ENCODE results near the gene PRKN. TPM values are rescaled to one million over a fixed set of nuclear protein-coding genes. Genes with fewer than 3 reads are reported as not detected.
"Not testable (repeated sequence)": the region's sequence is repeated elsewhere in the genome, so short reads cannot be mapped to it uniquely, and the experiment has no call there.

PRKN gene
- total RNA-seq, 2 experiments from 2014 or later = 0.82 to 1.00 TPM

DNA sequence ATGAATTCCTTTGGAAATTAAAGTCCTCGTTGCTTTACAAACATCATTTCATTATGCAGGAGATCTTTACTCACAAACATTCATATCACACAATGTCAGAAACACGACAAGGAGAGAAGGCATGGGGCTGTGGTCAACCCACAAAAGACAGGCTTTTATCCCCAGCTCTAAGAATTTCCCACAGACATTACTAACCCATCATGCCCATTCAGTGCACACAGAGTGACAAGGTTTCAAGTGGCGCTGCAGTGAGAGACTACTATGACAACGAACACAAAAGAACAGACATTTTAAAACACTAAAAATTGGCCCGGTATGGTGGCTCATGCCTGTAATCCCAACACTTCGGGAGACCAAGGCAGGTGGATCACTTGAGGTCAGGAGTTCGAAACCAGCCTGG lies 873.9 kb downstream of the PRKN start:
- ChIA-PET CTCF (no interaction called here), POLR2A (no interaction called here)
- no peak for DNase-seq
- Mint-ChIP-seq H3K27me3 (no peaks in the 10 kb centered on the region), H3K36me3 (no peaks in the 10 kb centered on the region), H3K4me3 (no peak overlapping the region), H3K4me1 (ENCODE audit: low read depth) (no peaks in the 10 kb centered on the region), H3K27ac (no peak overlapping the region), H3K9me3 (no peaks in the 10 kb centered on the region)
- intact Hi-C loops (cut with micrococcal nuclease) = no loop called here

DNA sequence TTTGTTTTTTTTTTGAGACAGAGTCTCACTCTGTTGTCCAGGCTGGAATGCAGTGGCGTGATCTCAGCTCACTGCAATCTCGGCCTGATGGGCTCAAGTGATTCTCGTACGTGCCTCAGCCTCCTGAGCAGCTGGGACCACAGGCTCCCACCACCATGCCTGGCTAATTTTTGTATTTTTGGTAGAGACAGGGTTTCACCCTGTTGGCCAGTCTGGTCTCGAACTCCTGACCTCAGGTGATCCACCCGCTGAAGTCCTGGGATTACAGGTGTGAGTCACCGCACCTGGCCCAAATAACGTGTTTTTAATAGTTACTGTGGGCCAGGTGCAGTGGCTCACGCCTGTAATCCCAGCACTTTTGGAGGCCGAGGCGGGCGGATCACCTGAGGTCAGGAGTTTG lies 876.1 kb downstream of the PRKN start:
- DNase-seq, POLR2A ChIA-PET: not testable (repeated sequence)

DNA sequence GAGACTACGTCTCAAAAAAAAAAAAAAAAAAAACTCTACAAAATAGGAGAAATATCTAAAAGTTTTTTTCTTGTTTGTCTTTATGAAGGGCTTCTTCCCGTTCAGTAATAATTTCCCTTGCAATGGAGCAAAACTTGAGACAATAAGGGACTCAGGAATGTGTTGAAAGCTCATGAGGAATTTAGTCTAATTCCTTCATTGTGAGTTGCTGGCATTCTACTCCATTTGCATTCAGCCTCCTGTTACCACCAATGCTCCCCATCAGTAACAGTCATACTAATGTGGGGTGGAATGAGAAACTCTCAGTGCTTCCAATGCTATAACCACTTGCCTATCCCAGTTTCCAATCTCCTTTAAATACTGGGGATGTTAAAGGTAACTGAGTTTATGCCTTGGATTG lies 877.0 kb downstream of the PRKN start:
- no peak for DNase-seq
- H3K9me3 Mint-ChIP-seq = no peaks in the 10 kb centered on the region
- H3K4me1 Mint-ChIP-seq (ENCODE audit: low read depth) = no peaks in the 10 kb centered on the region
- POLR2A ChIA-PET = no interaction called here
- CTCF ChIA-PET = no interaction called here
- no peak overlapping the region for H3K4me3 Mint-ChIP-seq
- H3K36me3 Mint-ChIP-seq = no peaks in the 10 kb centered on the region
- intact Hi-C loops (cut with micrococcal nuclease) = no loop called here
- H3K27me3 Mint-ChIP-seq = no peaks in the 10 kb centered on the region
- H3K27ac Mint-ChIP-seq = no peak overlapping the region

More for the DNA sequence above, 876.1 kb downstream of the PRKN start:
- H3K4me1 Mint-ChIP-seq (ENCODE audit: low read depth); H3K27ac Mint-ChIP-seq; CTCF ChIA-PET; H3K36me3 Mint-ChIP-seq; intact Hi-C loops (cut with micrococcal nuclease); H3K27me3 Mint-ChIP-seq; H3K4me3 Mint-ChIP-seq; H3K9me3 Mint-ChIP-seq: not testable (repeated sequence)

DNA sequence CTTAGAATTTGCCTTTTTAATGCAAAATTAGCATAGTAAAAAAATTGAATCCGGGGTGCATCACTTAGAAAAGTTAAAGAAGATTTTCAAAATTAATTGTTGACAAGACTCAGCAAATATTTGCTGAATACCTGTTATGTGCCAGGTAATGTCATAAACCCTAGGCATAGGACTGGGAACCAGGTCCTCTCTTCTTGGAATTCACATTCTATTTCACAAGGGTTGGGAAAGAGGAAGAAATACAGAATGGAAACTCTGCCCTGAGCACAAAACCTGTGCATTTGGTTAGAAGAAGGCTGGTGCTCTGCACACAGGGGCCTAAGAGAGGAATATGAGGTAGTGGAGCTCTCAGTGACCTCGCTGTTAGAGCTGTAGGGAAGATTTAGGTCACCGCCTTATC lies 879.9 kb downstream of the PRKN start:
- no peak overlapping the region for H3K4me3 Mint-ChIP-seq
- H3K4me1 Mint-ChIP-seq (ENCODE audit: low read depth) = no peaks in the 10 kb centered on the region
- CTCF ChIA-PET = no interaction called here
- POLR2A ChIA-PET = no interaction called here
- no peak overlapping the region for H3K27ac Mint-ChIP-seq
- no peaks in the 10 kb centered on the region for H3K9me3 Mint-ChIP-seq
- H3K36me3 Mint-ChIP-seq = no peaks in the 10 kb centered on the region
- intact Hi-C loops (cut with micrococcal nuclease) = no loop called here
- DNase-seq = no peak
- no peaks in the 10 kb centered on the region for H3K27me3 Mint-ChIP-seq

DNA sequence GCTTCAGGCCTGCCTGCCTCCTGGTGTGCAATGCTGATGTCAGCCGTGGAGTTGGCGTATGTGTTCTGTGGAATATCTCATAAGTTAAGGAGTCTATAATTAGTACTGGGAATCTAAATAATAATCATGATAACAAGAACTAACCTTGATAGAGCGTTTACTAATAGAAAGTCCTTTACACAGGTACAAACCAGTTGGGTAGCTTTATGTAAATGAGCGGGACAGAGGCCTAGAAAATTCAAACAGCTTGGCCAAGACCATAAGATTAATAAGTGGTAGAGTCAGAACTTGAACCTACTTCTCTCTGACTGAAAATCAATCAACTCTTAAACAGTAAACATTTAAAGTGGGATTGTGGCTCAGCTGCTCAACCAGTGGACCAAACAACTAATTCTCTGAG lies 882.8 kb downstream of the PRKN start:
- ChIA-PET POLR2A (no interaction called here), CTCF (no interaction called here)
- no peaks in the 10 kb centered on the region for H3K36me3 Mint-ChIP-seq
- H3K4me3 Mint-ChIP-seq = no peak overlapping the region
- H3K9me3 Mint-ChIP-seq = no peaks in the 10 kb centered on the region
- H3K27me3 Mint-ChIP-seq = no peaks in the 10 kb centered on the region
- H3K4me1 Mint-ChIP-seq (ENCODE audit: low read depth) = no peaks in the 10 kb centered on the region
- intact Hi-C loops (cut with micrococcal nuclease) = no loop called here
- no peak for DNase-seq
- no peak overlapping the region for H3K27ac Mint-ChIP-seq

DNA sequence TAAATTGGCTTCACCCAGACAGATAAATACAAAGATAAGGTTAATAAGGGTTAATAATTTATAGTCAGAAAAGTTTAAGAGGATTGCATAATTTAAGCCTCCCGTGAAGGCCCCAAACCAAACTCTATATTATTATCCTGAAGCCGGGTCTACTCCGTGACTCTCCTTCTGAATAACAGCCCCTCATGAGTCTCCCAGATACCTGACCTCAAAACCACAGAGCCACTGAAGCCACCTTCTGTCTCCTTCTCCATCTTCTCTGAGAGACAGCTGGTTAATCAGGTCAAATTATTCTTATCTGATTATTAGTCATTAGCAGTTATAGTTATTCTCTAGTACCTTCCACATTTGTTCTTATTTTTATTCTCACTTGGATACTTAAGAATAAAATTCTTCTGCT lies 884.5 kb downstream of the PRKN start:
- no peaks in the 10 kb centered on the region for H3K9me3 Mint-ChIP-seq
- H3K27ac Mint-ChIP-seq = no peak overlapping the region
- no peak for DNase-seq
- H3K36me3 Mint-ChIP-seq = no peaks in the 10 kb centered on the region
- intact Hi-C loops (cut with micrococcal nuclease) = no loop called here
- no peak overlapping the region for H3K4me3 Mint-ChIP-seq
- H3K4me1 Mint-ChIP-seq (ENCODE audit: low read depth) = no peaks in the 10 kb centered on the region
- H3K27me3 Mint-ChIP-seq = no peaks in the 10 kb centered on the region
- CTCF ChIA-PET = no interaction called here
- POLR2A ChIA-PET = no interaction called here

DNA sequence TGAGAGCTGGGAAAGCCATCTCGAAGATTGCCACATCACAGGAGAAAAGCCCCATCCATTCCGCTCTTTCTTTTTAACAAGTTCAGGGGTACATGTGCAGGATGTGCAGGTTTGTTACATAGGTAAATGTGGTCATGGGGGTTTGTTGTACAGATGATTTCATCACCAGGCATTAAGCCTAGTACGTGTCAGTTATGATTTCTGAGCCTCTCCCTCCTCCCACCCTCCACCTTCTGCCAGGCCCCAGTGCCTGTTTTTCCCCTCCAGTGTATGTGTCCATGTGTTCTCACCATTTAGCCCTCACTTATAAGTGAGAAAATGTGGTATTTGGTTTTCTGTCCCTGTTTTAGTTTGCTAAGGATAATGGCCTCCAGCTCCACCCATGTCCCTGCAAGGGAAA lies 887.2 kb downstream of the PRKN start:
- ChIA-PET CTCF (no interaction called here), POLR2A (no interaction called here)
- H3K36me3 Mint-ChIP-seq = no peaks in the 10 kb centered on the region
- H3K4me1 Mint-ChIP-seq (ENCODE audit: low read depth) = no peaks in the 10 kb centered on the region
- no peaks in the 10 kb centered on the region for H3K27me3 Mint-ChIP-seq
- DNase-seq = no peak
- intact Hi-C loops (cut with micrococcal nuclease) = no loop called here
- no peak overlapping the region for H3K27ac Mint-ChIP-seq
- H3K4me3 Mint-ChIP-seq = no peak overlapping the region
- no peaks in the 10 kb centered on the region for H3K9me3 Mint-ChIP-seq

DNA sequence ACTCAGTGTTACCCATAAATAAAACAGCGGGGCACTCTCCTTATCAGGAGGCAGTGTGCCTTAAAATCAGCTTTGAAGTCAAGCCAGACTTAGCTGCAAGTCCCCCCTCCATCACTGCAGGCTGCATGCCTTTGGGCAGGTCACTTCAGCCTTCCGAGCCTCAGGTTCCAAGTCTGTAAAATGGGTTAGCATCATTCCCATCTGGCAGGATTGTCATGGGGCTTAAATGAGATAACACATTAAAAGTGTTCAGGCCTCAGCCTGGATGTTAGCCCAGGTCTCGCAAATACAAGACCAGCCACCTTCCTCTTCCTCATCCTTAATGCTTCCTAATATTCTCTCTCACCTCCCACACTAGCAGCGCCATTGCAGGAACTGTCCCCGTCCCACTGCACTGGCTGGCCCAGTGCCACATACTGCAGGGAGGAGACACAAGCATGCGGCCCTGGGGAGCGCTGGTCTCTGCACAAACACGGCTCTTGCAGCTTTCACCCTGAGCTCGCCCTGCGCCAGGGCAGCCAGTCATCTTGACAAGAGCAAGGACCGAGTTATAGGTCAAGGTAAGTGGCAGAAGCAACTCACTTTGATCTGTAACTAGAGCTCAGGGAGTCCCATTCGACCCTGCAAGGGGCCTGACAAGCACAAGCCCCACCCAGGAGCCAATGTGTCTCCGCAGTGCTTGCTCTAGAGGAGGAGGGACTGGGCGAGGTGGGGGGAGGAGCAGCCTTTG lies 889.1 kb downstream of the PRKN start:
- intact Hi-C loops (cut with micrococcal nuclease) = no loop called here
- CTCF ChIA-PET = no interaction called here
- Mint-ChIP-seq H3K4me3 (no peak overlapping the region), H3K36me3 (no peaks in the 10 kb centered on the region), H3K9me3 (no peaks in the 10 kb centered on the region), H3K27ac (no peak overlapping the region), H3K27me3 (no peaks in the 10 kb centered on the region), H3K4me1 (ENCODE audit: low read depth) (no peaks in the 10 kb centered on the region)
- DNase-seq = no peak
- POLR2A ChIA-PET = no interaction called here

DNA sequence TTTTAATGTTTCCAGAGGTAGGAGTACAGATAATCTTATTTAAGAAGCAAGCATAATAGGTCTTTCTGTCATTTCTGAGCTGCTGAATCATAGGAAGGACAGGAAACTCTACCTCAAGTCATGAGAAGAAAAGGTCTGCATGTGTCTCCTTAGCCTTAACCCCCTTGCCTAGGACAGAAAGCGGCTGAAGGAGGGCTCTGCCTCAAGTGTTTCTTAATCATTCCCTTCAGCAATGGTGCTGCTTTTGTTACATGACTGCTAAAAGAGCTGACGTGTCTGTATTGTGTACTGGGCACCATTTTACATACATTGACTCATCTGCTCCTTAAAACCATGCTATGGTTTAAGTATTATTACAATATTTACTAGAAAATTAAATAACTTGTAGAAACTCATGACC lies 889.7 kb downstream of the PRKN start:
- Mint-ChIP-seq H3K36me3 (no peaks in the 10 kb centered on the region), H3K4me3 (no peak overlapping the region), H3K9me3 (no peaks in the 10 kb centered on the region), H3K4me1 (ENCODE audit: low read depth) (no peaks in the 10 kb centered on the region), H3K27ac (no peak overlapping the region), H3K27me3 (no peaks in the 10 kb centered on the region)
- intact Hi-C loops (cut with micrococcal nuclease) = no loop called here
- POLR2A ChIA-PET = no interaction called here
- no peak for DNase-seq
- CTCF ChIA-PET = no interaction called here

DNA sequence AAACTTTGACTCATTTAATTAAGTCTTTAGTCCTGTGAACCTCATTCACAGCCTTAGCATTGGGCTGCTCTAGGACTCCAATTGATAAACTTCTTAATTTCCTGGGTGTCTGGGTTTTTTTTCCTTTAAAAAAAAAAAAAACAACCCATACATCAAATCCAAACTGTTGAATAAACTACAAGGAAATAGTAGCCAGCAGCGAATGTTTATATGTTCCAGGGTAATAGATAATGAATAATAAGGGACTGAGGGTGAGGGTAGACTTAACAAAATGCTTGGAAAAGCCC lies 890.2 kb downstream of the PRKN start:
- no peaks in the 10 kb centered on the region for H3K9me3 Mint-ChIP-seq
- DNase-seq = no peak
- H3K27ac Mint-ChIP-seq = no peak overlapping the region
- no peaks in the 10 kb centered on the region for H3K27me3 Mint-ChIP-seq
- intact Hi-C loops (cut with micrococcal nuclease) = no loop called here
- H3K4me3 Mint-ChIP-seq = no peak overlapping the region
- POLR2A ChIA-PET = no interaction called here
- H3K36me3 Mint-ChIP-seq = no peaks in the 10 kb centered on the region
- no peaks in the 10 kb centered on the region for H3K4me1 Mint-ChIP-seq (ENCODE audit: low read depth)
- CTCF ChIA-PET = no interaction called here

DNA sequence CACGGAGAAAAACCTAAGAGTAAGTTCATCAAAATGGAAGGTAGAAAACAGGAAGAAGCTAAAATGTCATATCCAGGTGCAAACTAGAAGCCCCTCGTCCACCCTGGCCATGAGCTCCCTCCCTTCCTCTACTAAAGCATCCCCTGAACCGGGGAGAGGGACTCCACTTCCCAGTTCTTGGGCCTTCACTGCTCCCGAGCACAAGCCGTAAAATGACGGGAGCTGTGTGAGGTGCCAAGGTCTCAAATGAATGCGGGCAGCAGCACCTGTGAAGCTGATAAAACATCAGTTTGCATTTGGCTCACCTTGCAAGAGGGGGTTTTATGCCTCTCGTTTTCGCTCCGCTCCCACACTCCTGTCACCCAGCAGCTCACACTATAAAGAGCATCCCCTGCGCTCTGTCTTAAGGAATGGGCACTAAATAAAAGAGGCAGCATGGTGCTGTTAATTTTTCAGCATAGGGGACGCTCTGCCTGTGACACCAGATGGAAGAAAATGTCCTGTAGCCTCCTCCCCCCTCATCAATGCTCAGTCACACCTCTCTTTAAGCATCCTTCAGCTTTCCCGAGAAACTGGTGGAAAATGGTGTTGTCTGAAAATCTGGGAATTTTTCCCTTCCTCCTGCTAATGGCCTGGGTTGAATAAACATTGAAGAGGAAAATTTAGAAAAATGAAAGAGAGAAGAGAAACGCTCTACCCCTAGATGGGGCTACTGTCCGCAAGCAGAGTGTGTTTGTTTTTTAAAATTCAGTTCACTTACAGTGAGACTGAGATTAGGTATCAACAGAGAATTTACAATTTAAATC lies 890.7 kb downstream of the PRKN start:
- H3K4me3 Mint-ChIP-seq = no peak overlapping the region
- no peak for DNase-seq
- no peak overlapping the region for H3K27ac Mint-ChIP-seq
- no peaks in the 10 kb centered on the region for H3K9me3 Mint-ChIP-seq
- H3K27me3 Mint-ChIP-seq = no peaks in the 10 kb centered on the region
- POLR2A ChIA-PET = no interaction called here
- H3K36me3 Mint-ChIP-seq = no peaks in the 10 kb centered on the region
- CTCF ChIA-PET = no interaction called here
- intact Hi-C loops (cut with micrococcal nuclease) = no loop called here
- no peaks in the 10 kb centered on the region for H3K4me1 Mint-ChIP-seq (ENCODE audit: low read depth)

DNA sequence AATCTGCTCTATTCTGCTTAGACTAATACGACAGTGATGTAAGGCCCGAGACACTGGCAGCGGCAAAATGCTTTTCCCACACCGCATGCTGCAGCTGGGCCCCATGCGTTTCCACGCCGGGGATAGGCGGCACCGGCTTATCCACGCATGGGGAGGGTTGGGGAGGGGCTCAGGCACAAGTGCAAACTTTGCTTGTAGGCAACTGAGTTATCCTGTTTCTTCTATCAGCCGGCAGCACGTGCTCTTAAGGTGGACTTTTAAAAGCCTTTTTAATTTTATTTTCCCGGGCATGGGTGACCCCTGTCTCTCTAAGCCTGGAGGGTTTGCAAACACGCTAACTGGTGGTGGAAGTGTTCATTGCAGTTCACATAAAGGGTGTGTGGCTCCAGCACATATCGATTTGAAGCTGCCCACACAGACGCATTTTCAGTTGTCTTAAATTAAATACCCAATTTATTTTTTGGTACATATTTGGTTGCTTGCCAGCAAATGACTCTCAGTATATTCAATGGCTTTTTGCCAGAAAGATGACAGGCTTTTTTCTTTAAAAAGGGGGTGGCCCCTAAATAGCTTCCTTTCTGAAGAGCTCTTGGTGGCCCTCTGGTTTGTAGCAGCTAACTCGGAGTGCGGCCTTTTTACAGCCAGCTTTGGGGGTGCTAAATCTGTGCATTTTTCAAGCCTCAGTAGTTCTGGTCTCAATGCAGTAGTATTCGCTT lies 891.9 kb downstream of the PRKN start:
- POLR2A ChIA-PET = no interaction called here
- Mint-ChIP-seq H3K9me3 (no peaks in the 10 kb centered on the region), H3K27ac (no peak overlapping the region), H3K4me3 (no peak overlapping the region), H3K36me3 (no peaks in the 10 kb centered on the region), H3K27me3 (no peaks in the 10 kb centered on the region), H3K4me1 (ENCODE audit: low read depth) (no peaks in the 10 kb centered on the region)
- intact Hi-C loops (cut with micrococcal nuclease) = no loop called here
- CTCF ChIA-PET = no interaction called here
- no peak for DNase-seq

DNA sequence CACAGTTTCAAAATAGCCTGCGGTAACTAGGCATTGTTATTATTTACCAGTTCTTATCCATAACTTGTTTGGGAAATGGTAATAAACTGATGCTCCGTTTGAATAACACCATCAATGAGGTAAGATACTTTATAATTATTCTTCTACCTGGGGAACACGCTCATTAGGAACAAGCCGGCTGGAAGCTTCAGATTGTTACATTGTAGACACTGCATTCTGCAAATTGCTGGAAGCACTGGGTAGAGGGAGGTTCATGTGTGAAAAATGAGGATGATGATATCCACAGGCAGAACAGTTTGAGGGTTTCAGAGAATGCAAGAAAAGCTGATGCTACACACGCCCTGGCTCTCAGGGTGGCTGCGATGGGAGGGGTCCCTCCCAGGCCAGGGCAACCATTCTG lies 893.1 kb downstream of the PRKN start:
- Mint-ChIP-seq H3K27ac (no peak overlapping the region), H3K4me1 (ENCODE audit: low read depth) (no peaks in the 10 kb centered on the region), H3K36me3 (no peaks in the 10 kb centered on the region), H3K27me3 (no peaks in the 10 kb centered on the region), H3K4me3 (no peak overlapping the region), H3K9me3 (no peaks in the 10 kb centered on the region)
- ChIA-PET CTCF (no interaction called here), POLR2A (no interaction called here)
- DNase-seq = no peak
- intact Hi-C loops (cut with micrococcal nuclease) = no loop called here

Data from activated CD4-positive, alpha-beta memory T cell treated with anti-CD3 and anti-CD28 coated beads for 36 hours (primary cell).